Measurements from ENCODE around the gene PGAM1.
"Not testable (repeated sequence)": the region's sequence is repeated elsewhere in the genome, so short reads cannot be mapped to it uniquely, and the experiment has no call there.

The PGAM1 gene

DNA sequence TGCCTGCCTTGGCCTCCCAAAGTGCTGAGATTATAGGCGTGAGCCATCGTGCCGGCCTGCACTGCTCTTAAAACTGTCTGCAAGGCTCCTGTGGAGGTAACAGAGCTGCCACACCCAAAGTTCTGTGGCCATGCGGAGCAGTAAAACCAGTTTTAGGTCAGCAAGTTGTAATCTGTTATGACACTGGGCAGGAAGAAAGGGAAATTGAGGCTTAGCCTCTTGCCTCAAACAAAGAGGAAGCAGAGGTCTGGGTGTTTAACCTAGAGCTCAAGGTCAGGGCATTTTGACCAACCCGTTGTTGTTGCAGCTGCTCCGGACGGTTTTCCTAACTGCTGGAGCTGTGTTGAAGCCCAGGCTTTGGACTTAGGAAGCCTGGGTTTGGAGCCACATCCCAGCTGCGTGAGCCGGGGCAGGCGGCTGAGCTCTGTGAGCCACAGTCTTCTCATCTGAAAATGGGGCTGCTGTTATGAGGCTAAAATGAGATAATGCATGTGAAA is 17.4 kb upstream of the PGAM1 start:
- DNase-seq, result no peak

GRCh38 chr10:97411406-97411805 is 14.6 kb upstream of the PGAM1 start:
- DNase-seq, result no peak

- no peak for DNase-seq
These were observed 13.1 kb upstream of the PGAM1 start for GRCh38 chr10:97412891-97413304.

DNA sequence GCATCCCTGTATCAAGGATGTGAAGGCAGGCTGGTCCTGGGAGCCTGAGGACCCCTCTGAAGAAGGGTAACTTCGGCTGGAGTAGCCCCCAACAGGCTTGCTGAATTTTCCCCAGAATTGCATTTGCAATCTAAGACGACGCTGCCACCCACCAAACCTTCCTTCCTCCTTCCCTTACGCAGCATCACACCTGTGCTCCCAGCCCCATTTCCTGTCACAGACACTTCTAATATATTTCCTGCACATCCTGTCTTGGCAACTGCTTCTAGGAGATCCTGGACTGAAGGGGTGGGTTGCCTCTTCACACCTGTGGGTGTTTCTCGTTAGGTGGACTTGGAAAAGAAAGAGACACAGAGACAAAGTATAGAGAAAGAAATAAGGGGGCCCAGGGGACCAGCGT is 9.4 kb upstream of the PGAM1 start:
- no peak for DNase-seq

DNA sequence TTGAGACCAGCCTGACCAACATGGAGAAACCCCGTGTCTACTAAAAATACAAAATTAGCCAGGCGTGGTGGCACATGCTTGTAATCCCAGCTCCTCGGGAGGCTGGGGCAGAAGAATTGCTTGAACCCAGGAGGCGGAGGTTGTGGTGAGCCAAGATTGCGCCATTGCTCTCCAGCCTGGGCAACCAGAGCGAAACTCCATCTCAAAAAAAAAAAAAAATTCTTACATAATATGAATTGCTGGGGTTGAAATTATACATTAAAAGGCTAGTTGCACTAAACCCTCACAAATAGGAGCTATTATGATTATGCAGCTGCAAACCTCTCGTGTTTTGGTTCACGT is 2.3 kb upstream of the PGAM1 start:
- DNase-seq, result not testable (repeated sequence)

- DNase-seq, result peak; percentile 9
These were observed 982 bp downstream of the PGAM1 start for GRCh38 chr10:97426776-97427570.

- DNase-seq, result no peak
These were observed 1.7 kb downstream of the PGAM1 start for GRCh38 chr10:97427571-97428179.

GRCh38 chr10:97428572-97428981 is 2.6 kb downstream of the PGAM1 start:
- DNase-seq, result no peak

DNA sequence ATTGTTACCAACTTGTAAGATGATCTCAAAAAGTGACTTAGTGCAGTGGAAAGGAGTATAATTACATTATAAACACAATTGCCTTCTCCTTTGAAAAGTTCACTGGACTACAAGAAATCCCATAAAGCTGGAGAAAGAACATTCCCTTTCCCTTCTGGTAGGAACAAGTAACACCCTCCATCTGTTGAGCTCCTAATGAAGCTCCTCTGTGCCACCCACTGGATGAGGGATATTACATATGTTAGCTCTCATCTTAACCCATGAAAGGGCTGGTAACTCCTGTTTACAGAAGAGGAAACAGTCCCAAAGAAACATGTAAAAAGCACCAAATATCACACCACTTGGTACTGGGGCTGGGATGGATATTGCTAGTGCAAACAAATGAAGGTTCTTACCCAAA is 8.1 kb downstream of the PGAM1 start:
- peak; percentile 6 for DNase-seq

DNA sequence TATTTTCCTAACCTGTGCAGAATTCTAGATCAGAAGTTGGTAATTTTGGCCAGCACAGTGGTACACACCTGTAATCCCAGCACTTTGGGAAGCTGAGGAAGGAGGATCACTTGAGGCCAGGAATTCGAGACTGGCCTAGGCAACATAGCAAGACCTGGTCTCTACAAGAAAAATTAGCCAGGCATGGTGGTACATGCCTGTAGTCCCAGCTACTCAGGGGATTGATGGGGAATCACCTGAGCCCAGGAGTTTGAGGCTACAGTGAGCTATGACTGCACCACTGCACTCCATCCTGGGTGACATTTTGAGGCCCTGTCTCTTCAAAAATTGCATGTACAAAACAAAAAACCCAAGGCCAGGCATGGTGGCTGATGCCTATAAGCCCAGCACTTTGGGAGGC is 8.6 kb downstream of the PGAM1 start:
- no peak for DNase-seq

DNA sequence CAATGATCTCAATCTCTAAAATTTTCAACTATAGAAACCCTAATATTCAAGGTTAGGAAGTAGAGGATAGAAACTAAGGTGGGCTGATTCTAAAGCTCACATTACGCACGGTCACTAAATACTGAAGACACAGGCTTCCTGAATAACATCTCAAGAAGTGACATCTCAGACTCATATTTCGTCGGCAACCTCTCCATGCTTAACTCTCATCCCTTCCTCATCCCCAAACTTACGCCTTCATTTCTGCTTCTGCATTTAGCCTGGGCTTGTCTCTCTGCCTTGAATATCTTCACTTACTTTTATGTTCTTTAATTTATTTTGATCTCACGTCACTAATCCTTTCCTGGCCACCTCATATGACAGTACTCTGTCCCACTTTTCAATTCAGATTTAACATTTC is 9.2 kb downstream of the PGAM1 start:
- no peak for DNase-seq

DNA sequence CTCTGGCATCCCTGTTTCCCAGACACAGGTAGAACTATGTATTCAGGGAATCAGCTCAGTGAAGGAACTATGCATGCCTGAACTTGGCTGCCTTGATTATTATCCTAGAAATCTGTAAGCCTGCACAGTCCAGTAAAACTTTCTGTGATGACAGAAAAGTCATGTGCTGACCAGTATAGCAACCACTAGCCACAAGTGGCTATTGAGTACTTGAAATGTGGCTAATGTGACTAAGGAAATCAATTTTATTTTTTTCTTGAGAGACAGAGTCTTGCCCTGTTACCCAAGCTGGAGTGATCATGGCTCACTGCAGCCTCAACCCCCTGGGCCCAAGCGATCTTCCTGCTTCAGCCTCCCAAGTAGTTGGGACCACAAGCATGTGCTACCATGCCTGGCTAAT is 16.3 kb downstream of the PGAM1 start:
- DNase-seq, result no peak

DNA sequence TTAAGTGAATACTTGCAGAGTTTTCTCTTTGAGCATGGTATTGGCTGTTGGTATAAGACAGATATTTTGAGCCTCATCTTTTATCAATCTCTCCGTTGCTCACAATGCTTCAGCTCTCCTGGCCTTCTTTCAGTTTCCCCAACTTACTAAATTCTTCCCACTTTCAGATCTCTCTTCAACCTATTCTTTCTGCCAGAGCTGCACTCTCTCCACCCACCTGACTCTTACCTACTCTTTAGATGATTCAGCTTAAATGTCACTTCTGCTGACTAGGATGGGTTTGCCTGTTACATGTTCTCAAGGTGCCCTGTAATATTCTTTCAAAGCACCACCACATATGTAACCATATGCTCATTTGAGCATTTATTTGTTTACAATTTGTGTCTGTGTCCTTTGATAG is 18.2 kb downstream of the PGAM1 start:
- DNase-seq, result no peak

DNA sequence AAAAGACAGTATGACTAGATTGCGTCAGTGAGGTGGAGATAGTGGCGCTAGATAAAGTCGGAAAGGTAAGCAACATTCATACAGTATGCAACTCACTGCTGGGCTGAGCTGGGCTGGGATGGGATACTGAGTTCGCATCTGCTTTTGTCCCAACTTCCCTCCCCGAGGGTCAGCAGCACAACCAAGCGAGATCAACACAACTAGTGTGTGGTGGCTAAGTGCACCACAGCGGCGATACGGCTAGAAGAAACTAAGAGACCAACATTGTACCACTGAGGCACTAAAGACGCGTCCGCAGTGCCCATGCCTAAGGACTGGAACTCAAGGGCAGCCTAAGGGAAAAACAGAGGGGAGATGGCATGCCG is 19.3 kb downstream of the PGAM1 start:
- no peak for DNase-seq

DNA sequence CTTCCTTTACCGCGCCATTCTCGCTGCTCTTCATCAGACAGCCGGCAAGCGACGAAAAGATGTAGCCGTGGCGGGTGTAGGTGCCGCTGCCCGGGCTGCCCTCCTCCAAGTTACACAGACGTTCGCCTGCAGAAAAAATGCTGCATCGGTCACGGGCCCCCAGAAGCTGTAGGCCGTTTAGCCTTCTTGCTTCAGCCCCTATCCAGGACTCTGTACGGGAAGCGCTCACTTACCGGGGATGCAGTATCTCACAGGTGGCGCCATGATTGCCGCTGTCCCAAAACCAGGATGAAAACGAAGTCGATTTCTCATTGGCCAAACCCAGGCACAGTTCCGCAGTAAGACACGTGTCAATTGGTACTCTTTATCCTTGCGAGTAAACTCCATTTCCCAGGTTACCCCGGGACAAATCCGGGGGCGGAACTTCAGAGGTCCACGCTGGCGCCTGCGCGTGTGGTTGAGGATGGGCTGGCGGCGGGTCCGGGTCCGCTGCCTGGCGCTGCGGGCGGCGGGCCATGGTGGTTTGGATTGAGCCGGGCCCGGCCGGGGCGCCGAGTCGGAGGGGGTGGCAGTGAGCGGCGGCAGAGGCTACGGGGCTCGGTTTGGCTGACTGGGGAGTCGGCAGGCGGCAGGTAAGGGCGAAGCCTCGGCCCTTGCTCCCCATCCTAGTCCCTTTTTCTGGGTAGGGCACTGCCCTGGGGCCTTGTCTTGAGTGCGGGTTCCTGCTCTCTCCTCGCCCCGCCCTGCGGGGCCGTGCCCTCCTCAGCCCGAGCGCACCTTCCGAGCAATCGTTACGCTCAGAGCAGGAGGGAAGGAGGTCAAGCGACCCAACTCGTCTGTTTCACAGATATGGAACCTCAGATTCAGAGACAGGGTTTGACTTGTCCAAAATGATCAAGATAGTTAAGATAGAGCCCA is 20.0 kb downstream of the PGAM1 start, which contains the start of the genes EXOSC1 and ZDHHC16:
Gene EXOSC1 (minus strand): TSS at position 285 of the 918 bp plus-strand sequence. CDS start 21 bp downstream, at position 264.
Gene ZDHHC16 (plus strand): TSS at position 454 of the 918 bp plus-strand sequence. CDS start 5,501 bp downstream, outside the sequence.
- DNase-seq, result peak; percentile 95

DNA sequence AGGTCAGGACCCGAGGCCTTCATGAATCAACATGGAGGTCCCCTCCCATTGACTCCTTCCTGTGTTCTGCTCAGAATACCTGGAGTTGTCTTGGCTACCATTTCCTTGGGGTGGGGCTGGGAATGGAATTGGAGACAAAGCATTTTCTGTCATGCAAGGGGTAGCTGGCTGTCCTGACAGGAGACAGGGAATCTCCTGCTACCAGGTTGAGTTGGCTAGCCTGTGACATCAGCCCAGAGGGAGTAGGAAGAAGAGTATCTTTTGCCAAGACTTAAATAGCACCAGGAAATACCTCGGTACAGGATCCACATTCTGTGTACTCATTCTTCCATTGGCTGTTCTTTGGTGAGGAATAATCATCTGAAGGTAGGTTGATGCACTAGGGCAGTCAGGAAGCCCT is 24.8 kb downstream of the PGAM1 start:
- DNase-seq, result peak; percentile 13

DNA sequence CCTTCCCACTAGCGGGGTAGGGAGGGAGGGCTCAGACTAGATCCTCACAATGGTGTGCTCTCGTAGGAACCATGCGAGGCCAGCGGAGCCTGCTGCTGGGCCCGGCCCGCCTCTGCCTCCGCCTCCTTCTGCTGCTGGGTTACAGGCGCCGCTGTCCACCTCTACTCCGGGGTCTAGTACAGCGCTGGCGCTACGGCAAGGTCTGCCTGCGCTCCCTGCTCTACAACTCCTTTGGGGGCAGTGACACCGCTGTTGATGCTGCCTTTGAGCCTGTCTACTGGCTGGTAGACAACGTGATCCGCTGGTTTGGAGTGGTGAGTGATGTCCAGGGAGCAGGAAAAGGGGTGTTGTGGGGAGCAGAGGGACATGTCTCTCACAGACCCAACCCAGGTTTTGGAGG is 25.6 kb downstream of the PGAM1 start:
- no peak for DNase-seq

- DNase-seq, result no peak
These were observed 26.4 kb downstream of the PGAM1 start for GRCh38 chr10:97452352-97452751.

DNA sequence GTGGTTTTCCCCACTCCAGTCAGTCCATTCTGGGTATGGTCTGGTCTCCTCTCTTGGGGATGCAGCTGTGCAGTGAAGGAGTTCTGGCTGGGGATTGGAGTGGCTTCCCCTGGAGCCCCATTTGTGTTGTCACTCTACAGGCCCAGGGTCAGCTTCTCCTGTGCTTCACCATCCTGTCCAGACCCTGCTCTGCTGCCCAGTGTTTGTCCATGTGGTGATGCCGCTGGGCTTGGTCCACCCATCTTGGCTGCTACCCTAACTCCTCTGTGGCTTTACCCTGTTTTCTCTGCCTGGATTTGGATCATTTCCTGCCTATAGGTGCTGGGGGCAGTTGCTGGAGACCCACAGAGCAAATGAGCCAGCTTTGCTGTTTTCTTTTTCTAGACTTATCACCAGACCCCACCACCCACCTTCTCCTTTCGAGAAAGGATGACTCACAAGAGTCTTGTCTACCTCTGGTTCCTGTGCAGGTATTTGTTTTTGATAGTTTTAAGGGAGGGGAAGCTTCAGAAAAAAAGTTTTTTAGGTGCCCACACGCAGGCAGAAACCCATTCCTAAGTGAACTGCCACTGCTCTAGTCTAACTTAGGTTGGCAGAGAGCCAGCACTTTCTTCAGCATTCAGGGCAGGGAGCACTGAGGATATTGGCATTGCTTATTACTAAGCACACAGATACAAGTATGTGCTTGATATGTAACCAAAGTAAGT is 28.5 kb downstream of the PGAM1 start:
- DNase-seq, result no peak

DNA sequence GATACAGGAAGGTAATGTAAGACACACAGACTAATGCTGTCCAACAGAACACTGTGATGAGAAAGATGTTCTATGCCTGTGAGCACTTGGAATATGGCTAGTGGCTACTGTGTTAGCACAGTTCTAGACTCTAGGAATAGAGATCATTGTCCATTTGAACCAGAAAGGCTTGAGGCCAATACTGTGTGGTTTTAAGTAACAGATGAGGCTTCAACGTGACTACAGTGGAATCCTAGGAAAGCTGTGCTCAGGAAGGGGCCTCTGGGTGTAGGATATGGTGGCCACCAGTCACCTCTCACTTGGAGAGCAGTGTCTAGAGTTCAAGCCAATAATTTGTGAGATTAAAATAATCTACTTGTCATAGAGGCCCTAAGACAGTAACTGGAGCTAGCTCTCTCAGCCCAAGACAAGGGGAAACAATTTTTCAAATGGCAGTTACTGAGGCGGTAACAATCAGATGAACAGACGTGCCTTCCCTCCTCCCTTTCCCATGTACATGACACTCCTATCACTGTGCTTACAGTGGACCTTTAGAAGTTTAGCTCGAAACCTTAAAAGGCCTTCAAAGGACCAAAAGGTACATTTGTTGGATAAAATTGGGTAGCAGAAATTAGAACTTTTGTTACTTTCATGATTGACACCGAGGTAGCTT is 30.2 kb downstream of the PGAM1 start:
- DNase-seq, result no peak

- no peak for DNase-seq
These were observed 30.7 kb downstream of the PGAM1 start for GRCh38 chr10:97456686-97457065.

GRCh38 chr10:97459111-97459510 is 33.1 kb downstream of the PGAM1 start:
- no peak for DNase-seq

Measured in NCI-H146 (cell line).